Measurements from ENCODE around the gene SMARCB1.

Gene SMARCB1

GRCh38 chr22:23781065-23781464 is 5.7 kb upstream of the SMARCB1 start:
- DNase-seq, result no peak

GRCh38 chr22:23781511-23782183 is 5.1 kb upstream of the SMARCB1 start:
- DNase-seq, result no peak

DNA sequence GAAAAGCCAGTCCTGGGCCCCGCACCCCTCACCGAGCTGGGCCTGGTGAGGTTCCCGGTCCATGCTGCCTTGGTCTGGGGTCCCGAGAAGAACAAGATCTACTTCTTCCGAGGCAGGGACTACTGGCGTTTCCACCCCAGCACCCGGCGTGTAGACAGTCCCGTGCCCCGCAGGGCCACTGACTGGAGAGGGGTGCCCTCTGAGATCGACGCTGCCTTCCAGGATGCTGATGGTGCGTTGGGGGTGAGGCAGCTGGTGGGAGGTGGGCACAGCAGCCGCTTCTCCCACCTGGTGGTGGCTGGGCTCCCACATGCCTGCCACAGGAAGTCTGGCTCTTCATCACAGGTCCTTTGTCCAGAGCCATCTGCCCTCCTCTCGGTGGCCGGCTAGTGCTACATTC is 4.5 kb upstream of the SMARCB1 start:
- DNase-seq, result no peak

DNA sequence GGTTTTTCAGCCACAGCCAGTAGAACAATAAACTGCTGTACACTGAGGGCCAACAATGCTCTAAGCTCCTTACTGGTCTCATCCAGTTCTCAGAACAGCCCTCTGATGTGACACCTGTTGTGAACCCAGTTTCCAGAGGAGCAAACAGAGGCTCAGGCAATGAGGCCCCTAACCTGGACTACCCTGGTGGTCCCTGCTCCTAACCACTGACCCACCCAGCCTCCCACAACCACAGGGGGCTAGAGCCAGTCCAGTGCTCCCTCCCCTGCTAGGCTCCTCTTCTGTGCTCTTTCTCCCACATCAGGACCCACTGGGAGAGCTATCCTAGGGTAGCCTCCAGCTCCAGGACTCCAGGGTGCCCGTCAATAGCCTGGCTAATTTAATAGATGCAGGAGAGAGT is 4.1 kb upstream of the SMARCB1 start:
- no peak for DNase-seq

DNA sequence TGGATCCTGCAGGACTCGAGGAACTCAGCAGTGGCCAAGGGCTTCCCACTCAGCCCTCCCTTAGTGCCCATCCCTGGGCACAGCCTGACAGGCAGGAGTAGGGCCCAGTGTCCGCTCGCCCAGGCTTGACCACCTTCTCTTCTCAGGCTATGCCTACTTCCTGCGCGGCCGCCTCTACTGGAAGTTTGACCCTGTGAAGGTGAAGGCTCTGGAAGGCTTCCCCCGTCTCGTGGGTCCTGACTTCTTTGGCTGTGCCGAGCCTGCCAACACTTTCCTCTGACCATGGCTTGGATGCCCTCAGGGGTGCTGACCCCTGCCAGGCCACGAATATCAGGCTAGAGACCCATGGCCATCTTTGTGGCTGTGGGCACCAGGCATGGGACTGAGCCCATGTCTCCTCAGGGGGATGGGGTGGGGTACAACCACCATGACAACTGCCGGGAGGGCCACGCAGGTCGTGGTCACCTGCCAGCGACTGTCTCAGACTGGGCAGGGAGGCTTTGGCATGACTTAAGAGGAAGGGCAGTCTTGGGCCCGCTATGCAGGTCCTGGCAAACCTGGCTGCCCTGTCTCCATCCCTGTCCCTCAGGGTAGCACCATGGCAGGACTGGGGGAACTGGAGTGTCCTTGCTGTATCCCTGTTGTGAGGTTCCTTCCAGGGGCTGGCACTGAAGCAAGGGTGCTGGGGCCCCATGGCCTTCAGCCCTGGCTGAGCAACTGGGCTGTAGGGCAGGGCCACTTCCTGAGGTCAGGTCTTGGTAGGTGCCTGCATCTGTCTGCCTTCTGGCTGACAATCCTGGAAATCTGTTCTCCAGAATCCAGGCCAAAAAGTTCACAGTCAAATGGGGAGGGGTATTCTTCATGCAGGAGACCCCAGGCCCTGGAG is 3.3 kb upstream of the SMARCB1 start:
- DNase-seq, result no peak

- DNase-seq, result no peak
Observed at GRCh38 chr22:23784215-23784732, 2.5 kb upstream of the SMARCB1 start.

GRCh38 chr22:23786261-23786710 is 480 bp upstream of the SMARCB1 start:
- DNase-seq, result no peak

- no peak for DNase-seq
Observed at GRCh38 chr22:23787600-23787896, 782 bp downstream of the SMARCB1 start.

DNA sequence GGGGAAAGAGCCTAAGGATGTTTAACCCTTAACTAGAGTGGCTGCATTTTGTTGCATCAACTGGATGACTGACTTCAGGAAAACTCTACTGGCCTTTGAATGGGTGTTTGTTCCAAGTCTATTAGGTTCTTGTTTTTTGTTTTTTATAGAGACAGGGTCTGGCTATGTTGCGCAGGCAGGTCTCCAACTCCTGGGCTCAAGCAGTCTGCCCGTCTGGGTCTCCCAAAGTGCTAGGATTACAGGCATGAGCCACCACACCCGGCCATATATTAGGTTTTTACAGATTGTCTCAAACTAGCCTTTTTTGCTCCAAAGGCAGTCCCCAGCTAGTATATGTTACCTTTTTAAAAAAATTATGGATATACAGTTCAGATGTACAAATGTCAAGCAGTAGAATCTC is 1.1 kb downstream of the SMARCB1 start:
- no peak for DNase-seq

DNA sequence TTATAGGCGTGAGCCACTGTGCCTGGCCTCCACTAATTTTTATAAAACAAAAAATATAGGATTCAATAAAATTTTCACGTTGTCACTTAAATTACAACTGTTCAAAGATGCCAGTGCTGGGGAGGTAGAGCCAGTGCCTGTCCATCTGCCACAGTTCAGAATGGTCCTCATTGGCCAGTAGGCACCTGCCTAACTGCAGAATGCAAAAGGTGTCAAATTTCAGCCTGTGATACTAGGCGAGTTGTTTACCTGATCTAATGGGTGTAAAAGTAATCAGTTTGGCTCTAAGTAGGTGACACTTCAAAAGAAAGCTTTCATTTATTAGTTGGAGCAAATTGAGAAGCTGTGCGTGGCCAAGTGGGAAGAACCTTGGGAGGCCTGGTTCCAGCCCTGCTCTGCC is 2.4 kb downstream of the SMARCB1 start:
- DNase-seq, result no peak

DNA sequence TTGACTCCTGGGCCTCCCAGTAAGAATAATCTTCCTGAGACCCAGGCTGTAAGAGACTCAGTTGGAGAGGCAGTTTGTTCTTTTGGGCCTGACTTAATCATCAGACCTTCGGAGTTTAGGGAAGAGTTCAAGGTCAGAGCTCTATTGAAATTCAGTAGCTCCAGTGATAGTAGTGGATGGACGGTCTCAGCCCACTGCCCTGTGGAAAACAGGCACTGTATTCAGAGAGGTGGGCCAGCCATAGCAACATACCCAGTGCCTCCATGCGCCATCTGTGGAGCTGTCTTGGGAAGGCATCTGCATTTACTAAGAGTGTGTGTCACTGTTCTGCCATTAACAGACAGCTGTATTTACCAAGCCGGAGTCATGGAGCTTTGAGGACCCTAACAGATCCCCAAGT is 2.9 kb downstream of the SMARCB1 start:
- DNase-seq, result no peak

- no peak for DNase-seq
Observed at GRCh38 chr22:23790819-23791737, 4.3 kb downstream of the SMARCB1 start.

DNA sequence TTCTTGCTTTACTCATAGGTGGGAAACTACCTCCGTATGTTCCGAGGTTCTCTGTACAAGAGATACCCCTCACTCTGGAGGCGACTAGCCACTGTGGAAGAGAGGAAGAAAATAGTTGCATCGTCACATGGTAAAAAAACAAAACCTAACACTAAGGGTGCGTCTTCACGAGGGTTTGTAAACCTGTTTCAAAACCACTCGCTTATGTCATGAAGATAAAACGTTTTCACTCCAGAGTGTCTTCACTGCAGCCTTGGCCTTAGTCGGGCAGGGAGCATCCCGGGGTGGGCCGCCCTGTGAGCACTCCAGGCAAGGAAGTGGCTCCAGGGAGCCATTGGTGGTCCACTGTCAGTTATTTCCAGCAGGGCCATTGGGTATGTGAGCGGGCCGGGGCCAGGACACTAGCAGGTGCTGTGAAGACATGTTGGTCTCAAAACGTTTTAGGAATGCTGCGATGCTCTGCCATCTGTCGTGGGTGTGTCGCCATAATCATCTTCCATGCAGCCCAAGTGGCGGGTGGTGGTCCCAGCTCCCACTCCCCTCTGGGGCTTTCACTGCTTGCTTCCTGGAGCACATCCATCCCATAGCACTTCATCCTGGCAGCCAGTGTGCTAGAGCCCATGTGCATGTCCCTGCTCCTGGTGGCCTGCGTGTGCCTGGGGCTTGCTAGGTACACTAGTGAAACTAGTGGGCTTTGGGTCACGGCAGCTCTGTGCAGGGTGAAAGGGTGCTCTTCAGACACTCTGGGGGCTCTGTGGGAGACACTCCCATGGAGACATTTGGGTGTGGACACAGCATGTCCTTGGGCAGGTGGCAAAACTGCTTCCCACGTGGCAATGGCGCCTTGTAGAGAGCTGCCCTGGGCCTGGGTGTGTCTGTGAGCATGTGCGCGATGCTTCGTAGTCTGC is 5.2 kb downstream of the SMARCB1 start:
- DNase-seq, result no peak

- DNase-seq, result no peak
Observed at GRCh38 chr22:23793326-23793725, 6.6 kb downstream of the SMARCB1 start.

DNA sequence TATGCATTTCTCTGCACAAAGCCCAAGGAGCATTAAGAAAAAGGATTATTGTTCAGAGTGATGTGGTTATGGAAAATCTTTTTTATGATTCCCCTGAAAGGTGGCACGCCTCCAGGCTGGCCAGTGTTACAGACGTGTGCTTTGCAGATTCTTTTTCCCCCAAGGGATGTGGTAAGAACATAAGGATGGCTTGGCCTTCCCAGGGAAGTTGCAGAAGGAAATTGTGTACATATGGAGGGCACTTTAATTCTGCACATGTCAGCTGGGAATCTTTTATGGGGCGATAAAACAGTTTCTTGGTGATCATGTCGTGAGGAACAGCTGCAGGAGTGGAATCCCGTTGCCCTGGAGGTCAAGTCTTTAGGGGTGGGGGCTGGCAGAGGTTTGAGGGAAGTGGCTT is 9.7 kb downstream of the SMARCB1 start:
- no peak for DNase-seq

DNA sequence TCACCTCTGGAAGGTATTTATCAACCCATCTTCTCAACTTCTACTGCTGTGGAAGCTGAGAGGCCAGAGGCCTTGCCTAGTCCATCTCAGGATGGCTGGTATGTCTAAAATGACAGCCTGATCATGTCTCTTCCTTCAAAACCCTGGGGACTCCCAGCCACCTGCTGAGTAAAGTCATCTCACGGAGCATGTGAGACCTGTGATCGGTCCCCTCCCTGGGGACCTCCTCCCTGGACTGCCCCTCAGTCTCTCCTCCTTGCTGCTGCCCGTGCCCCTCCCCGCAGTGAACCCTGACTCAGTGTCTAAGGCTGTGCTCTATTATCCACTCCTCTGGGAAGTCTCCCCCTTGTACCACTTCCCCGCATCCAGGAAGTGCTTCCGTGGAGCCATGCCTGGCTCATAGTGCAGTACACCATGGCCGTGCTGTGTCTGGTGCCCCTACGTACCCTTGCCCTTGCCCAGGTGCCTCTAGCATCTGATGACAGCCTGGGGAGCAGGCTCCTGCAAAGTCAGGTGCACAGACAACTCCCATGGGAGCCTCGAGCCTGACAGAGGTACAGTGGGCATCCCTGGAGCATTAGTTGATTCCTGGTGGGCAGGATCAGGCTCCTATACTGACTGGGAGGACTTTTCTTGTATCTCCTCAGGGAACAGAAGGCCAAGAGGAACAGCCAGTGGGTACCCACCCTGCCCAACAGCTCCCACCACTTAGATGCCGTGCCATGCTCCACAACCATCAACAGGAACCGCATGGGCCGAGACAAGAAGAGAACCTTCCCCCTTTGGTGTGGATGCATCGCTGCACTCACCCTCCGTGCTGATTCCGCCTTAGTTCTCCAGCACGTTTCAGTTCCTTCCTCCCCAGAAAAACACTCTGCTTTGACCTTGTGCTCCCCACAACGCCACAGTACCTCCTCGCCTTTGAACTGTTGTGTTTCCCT is 13.8 kb downstream of the SMARCB1 start:
- DNase-seq, result no peak

- DNase-seq, result no peak
Observed at GRCh38 chr22:23801238-23801821, 14.6 kb downstream of the SMARCB1 start.

DNA sequence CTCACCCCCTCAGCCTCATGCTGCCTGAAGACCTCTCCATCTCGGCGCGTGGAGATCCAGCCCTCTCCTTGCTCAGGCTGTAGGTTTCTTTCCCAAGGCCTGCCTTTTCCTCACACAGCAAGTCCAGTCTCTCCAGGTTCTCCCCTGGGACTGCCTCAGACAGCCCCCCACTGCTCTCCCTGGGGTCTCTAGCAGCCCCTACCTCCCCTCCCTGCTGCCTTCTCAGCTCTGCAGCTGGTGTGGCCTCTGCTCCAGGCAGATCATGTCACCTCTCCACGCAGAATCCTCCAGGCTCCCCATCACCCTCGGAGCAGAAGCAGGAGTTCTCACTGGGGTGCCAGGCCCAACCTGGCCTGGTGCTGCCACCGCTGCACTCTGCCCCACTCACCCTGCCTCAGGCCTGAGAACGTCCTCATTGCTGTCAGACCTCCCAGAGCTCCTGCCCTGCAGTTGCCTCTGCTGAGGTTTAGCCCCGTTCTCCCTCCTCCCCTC is 15.2 kb downstream of the SMARCB1 start:
- no peak for DNase-seq

DNA sequence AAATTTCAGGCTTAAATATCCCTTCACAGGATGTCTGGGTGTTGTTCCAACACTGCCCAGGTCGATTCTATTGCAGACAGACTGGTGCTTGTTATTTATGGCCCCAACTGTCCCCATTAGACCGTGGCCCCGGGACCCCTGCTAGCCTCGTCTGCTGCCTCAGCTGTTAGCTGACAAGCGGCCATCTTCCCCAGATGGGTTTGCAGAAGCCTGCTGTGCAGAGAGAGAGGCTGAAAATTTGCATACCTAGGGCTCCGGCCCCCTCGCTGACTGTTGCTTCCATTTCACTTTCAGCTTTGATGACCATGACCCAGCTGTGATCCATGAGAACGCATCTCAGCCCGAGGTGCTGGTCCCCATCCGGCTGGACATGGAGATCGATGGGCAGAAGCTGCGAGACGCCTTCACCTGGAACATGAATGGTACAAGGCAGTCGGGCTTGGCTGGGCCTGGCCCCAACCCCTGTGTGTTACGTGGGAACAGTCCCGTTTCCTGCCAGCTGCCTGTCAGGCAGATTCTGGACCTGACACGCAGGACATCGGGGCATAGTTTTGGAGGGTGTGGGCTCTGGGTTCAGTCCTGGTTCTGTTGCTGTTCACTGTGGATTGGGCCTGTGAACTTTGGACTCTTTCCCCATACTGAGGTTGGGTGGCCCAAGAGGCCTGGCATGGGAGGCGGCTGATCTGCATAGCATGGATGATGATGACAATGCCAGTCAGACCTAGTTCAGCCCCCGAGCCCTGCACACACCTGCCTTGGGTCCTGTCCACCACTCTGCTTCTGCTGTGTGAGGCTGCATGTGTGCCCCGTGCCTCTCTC is 16.4 kb downstream of the SMARCB1 start:
- no peak for DNase-seq

Measured in effector CD4-positive, alpha-beta T cell (primary cell).